ENCODE measurements around the gene F5. TPM values are rescaled to one million over a fixed set of nuclear protein-coding genes. Genes with fewer than 3 reads are reported as not detected.

F5 gene
- total and polyA plus RNA-seq, 2 donors (not counting 1 experiment from before 2014, with no cell fraction given), result 0.01 to 0.27 TPM

- Histone ChIP-seq H2AFZ (ENCODE audit: insufficient read depth, low read depth, low read length, poor library complexity, severe bottlenecking) (no peak overlapping the region), H3K79me2 (ENCODE audit: control insufficient read depth, insufficient read depth, low read length) (no peaks in the 10 kb centered on the region), H3K9me3 (ENCODE audit: control extremely low read depth in 1 of 3, control insufficient read depth in 2 of 3, insufficient read depth in 1 of 3, low read length in 2 of 3) (no peaks in the 10 kb centered on the region), H3K27me3 (replicated peaks in 1 of 4; ENCODE audit: control extremely low read depth in 1 of 4, control insufficient read depth in 3 of 4, insufficient read depth in 4 of 4, low read length in 3 of 4) (peaks cover 0 to 3% (median 0%) of the 10 kb centered on the region in 4 experiments), H3K36me3 (replicated peaks in 1 of 2; ENCODE audit: control extremely low read depth in 1 of 2, control insufficient read depth in 1 of 2, extremely low read depth in 1 of 2, insufficient read depth in 2 of 2, low read length in 1 of 2) (no peaks in the 10 kb centered on the region), H3K27ac (ENCODE audit: low read length in 2 of 2) (no peak overlapping the region), H3K4me1 (ENCODE audit: control insufficient read depth in 2 of 2, insufficient read depth in 2 of 2, low read length in 2 of 2) (no peaks in the 10 kb centered on the region), H3K4me2 (replicated peaks; ENCODE audit: low read depth, low read length, poor library complexity, severe bottlenecking) (no peak overlapping the region), H4K20me1 (ENCODE audit: control insufficient read depth, insufficient read depth, low read length, poor library complexity, severe bottlenecking) (no peaks in the 10 kb centered on the region), H3K9ac (ENCODE audit: low read length) (no peak overlapping the region), H3K4me3 (ENCODE audit: control extremely low read depth in 1 of 5, extremely low read depth in 1 of 5, insufficient read depth in 1 of 5, low read depth in 2 of 5, low read length in 4 of 5) (no peak overlapping the region)
- ChIA-PET CTCF (no interaction called here), POLR2A (no interaction called here)
- Mint-ChIP-seq H3K9me3 (ENCODE audit: insufficient read depth) (no peaks in the 10 kb centered on the region), H3K4me3 (no peak overlapping the region), H3K27me3 (peaks cover 7% of the 10 kb centered on the region), H3K4me1 (no peaks in the 10 kb centered on the region), H3K27ac (no peak overlapping the region)
- intact Hi-C loops (cut with micrococcal nuclease), result no loop called here
- no peak for ATAC-seq (ENCODE audit: low read depth)
- WGBS (ENCODE audit: insufficient coverage), result no CpG with 5 or more reads among the region's 1 CpG
- DNase-seq, result no peak
- TF ChIP-seq CTCF (IDR thresholded peaks at IDR 0.05), result no peak
- no peak for TF ChIP-seq EZH2 (IDR thresholded peaks at IDR 0.05; ENCODE audit: borderline replicate concordance, insufficient read depth, low read depth, low read length, poor library complexity, severe bottlenecking)
These were observed 16.1 kb downstream of the F5 start for GRCh38 chr1:169570172-169570574.

- Histone ChIP-seq H2AFZ (ENCODE audit: insufficient read depth, low read depth, low read length, poor library complexity, severe bottlenecking) (no peak overlapping the region), H3K4me3 (ENCODE audit: control extremely low read depth in 1 of 5, extremely low read depth in 1 of 5, insufficient read depth in 1 of 5, low read depth in 2 of 5, low read length in 4 of 5) (no peak overlapping the region), H4K20me1 (ENCODE audit: control insufficient read depth, insufficient read depth, low read length, poor library complexity, severe bottlenecking) (no peaks in the 10 kb centered on the region), H3K4me2 (replicated peaks; ENCODE audit: low read depth, low read length, poor library complexity, severe bottlenecking) (no peak overlapping the region), H3K9ac (ENCODE audit: low read length) (no peak overlapping the region), H3K4me1 (ENCODE audit: control insufficient read depth in 2 of 2, insufficient read depth in 2 of 2, low read length in 2 of 2) (no peaks in the 10 kb centered on the region), H3K9me3 (ENCODE audit: control extremely low read depth in 1 of 3, control insufficient read depth in 2 of 3, insufficient read depth in 1 of 3, low read length in 2 of 3) (peaks cover 0 to 2% (median 0%) of the 10 kb centered on the region in 3 donors), H3K36me3 (replicated peaks in 1 of 2; ENCODE audit: control extremely low read depth in 1 of 2, control insufficient read depth in 1 of 2, extremely low read depth in 1 of 2, insufficient read depth in 2 of 2, low read length in 1 of 2) (no peaks in the 10 kb centered on the region), H3K27ac (ENCODE audit: low read length in 2 of 2) (no peak overlapping the region), H3K79me2 (ENCODE audit: control insufficient read depth, insufficient read depth, low read length) (no peaks in the 10 kb centered on the region), H3K27me3 (replicated peaks in 1 of 4; ENCODE audit: control extremely low read depth in 1 of 4, control insufficient read depth in 3 of 4, insufficient read depth in 4 of 4, low read length in 3 of 4) (peaks cover 0 to 4% (median 0%) of the 10 kb centered on the region in 4 experiments)
- POLR2A ChIA-PET, result no interaction called here
- no peaks in the 10 kb centered on the region for H3K4me1 Mint-ChIP-seq
- H3K27me3 Mint-ChIP-seq, result peaks cover 18% of the 10 kb centered on the region
- peaks cover 3% of the 10 kb centered on the region for H3K9me3 Mint-ChIP-seq (ENCODE audit: insufficient read depth)
- no peak for ATAC-seq (ENCODE audit: low read depth)
- intact Hi-C loops (cut with micrococcal nuclease), result no loop called here
- CTCF ChIA-PET, result interaction anchor here (0.6 to 1.0 kb wide), 4 partner anchors 9 to 374 kb away, joined by 3 to 4 read pairs (median 3); no protein-coding TSS in a partner anchor
- H3K27ac Mint-ChIP-seq, result no peak overlapping the region
- no CpG with 5 or more reads among the region's 1 CpG for WGBS (ENCODE audit: insufficient coverage)
- no peak for DNase-seq
- H3K4me3 Mint-ChIP-seq, result no peak overlapping the region
- TF ChIP-seq CTCF (IDR thresholded peaks at IDR 0.05) (no peak), EZH2 (IDR thresholded peaks at IDR 0.05; ENCODE audit: borderline replicate concordance, insufficient read depth, low read depth, low read length, poor library complexity, severe bottlenecking) (no peak)
These were observed 17.8 kb downstream of the F5 start for GRCh38 chr1:169568497-169568896.
